GM21360 (cell line): ENCODE results near the gene CMTM5.

Experiments
- ATAC-seq: cut with Tn5 transposase; IDR thresholded peaks from one replicate; pipeline ENCODE4 v1.9.1; 2021; ENCODE audit warnings: mild to moderate bottlenecking, moderate library complexity; ENCODE audit not compliant: unreplicated experiment

CMTM5 gene

DNA sequence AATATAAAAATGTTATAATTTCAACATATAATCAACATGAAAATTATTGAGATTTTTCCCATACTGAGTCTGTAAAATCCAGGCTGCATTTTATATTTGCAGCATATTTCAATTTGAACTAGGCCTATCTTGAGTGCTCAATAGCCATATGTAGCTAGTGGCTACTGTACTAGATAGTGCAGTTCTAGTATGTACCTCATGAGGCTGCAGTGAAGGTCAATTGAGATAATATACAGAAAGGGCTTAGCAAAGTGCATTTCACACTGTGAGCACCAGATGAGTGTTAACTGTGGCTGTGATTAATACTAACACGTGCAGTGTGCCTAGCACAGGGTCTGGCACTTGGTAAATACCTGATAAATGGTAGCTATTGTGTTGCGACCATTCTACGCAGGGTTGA is 18.8 kb upstream of the CMTM5 start:
- ATAC-seq: no peak

DNA sequence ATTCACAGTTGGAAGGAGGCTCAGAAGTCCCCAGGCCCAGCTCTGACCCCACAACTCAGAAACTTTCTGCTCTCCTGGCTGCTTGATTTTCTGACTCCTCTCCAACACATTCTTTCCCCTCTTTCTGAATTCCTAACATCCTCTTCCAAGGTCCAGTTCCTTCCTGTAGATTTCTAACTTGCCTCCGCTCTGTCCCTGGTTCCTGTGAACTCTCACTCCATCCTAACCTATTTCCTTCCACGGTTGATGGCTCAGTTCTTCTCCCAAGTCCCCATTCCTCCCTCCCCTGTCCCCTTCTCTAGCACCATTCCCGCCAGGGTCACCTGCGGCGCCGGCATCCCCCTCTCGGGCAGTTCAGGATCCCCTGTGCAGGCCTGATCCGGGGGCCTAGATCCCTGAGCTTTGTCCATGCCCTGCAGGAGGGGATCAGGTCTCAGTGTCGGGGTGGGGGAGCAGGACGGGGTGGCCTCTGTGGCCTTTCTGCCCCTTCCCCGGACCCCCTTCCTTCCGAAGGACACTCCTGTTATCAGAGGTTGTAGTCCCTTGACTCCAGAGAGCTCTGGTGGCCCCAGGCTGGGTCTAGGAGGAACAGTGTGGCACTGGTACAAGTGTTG is 18.2 kb upstream of the CMTM5 start:
- ATAC-seq: no peak

DNA sequence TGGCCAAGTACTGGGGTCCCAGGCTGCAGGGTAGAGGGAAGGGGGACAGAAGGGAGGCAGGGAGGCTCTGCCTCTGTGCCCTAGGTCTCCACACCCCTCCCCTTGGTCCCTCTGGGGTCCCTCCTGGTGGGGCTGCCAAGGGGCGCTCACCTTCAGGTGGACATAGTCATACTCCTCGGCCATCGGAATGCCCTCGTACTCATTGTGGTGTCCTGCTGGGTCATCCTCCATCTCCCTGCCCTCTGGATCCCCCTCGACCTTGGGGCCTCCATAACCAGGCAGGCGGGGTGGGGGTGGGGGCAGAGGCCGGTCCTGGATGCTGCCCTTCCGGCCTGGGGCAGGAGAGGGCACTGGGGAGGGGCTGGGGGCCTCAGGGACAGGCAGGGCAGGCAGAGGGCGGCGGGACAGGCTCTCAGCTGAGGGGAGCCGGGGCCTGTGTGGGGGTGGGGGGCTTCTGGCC is 17.6 kb upstream of the CMTM5 start:
- ATAC-seq: no peak

DNA sequence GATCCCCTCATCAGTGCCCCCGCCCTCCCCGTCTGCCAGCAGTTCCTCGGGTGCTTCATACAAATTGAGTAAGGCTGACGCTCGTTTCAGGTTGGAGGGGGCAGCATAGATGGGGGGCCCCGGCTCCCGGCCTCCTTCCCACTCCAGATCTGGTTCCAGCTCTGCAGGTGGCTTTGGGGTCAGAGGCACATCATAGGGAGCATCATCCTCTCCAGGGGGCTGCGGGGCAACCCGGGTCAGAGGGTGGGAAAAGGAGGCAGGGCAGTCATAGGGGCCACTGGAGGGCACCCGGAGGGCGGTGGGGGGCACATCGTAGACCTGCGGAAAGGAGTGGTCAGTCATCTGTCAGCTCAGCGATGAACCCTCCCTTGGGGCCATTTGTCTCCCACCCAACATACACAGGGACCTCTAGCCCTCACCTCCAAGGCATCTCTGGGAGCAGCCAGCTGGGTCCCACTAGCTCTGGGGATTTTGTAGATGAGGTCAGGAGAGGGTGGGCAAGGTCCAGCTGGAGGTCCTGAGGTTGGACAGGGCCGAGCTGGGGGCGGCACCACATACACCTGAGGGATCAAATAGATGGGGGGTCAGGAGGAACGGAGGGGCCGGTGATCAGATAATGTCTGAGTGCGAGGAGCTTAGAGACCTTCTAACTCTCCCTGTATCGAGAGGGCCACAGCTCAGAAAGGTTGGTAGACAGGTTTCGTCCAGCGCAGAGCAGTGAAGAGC is 17.0 kb upstream of the CMTM5 start:
- ATAC-seq: no peak

- ATAC-seq: no peak
Measured at GRCh38 chr14:23360496-23360895, 16.4 kb upstream of the CMTM5 start.

- no peak for ATAC-seq
Measured at GRCh38 chr14:23361320-23361719, 15.5 kb upstream of the CMTM5 start.

DNA sequence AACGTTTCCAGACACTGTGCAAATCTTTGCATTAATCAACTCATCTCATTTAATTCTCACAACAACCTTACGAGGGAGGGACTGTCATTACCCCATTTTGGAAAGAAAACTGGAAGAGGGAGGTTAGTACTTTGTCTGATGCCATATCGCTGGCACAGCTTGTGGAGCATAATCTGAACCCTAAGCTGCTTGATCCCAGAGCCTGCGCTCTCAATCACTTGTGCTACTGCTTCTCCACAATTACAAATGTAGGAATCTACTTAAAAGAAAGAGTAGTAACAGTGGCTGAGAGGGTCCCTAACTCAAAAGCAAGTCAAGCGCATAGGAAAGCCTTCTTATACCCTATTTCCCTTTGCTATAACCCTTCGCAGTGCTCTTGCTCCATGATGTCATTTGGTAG is 15.1 kb upstream of the CMTM5 start:
- ATAC-seq: no peak

- no peak for ATAC-seq
Measured at GRCh38 chr14:23362200-23362599, 14.6 kb upstream of the CMTM5 start.

DNA sequence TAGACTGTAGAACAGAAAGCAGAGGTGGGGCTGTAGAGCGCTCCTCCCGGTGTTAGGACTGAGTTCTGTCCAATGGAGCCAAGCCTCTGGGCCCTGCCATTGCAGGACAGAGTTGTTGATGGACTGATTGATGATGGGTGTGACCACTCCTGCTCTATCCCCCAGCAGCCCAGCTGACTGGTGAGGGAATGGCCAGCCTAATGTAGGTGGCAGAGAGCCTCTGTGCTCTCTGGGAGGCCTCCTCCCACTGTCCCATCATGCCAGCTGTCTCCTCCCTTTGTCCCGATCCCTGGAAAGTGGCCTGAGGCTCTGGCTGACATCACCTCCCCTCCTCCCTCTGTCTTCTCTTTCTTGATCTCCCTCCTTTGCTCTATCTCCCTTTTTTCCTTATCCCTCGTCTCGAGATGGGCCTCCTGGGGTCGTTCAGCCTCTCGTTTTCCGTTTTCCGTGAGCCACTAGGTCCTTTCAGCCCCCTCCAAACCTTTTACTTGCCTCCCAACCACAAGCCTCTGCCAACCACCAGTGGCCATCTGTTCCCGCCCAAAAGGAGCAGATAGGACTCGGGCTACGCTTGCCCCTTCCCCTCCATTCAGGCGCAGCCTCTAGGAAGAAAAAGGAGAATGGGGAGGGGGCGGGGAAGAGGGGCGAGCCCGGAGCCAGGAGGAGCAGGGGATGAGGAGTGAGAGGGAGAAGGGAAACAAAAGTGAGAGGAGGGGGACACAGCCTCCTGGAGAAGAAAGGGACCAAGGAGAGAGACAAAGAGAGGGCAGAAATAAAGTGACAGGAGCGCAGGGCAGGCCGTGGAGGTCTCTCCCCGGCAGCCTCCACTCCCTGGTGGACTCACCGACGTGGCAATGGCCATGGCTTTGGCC is 12.4 kb upstream of the CMTM5 start:
- ATAC-seq: no peak

- no peak for ATAC-seq
Measured at GRCh38 chr14:23365036-23365731, 11.7 kb upstream of the CMTM5 start, which contains the start of gene EFS. Gene EFS, minus strand, starts transcription at chr14:23365172. Its CDS starts 147 bp downstream, at chr14:23365025.

DNA sequence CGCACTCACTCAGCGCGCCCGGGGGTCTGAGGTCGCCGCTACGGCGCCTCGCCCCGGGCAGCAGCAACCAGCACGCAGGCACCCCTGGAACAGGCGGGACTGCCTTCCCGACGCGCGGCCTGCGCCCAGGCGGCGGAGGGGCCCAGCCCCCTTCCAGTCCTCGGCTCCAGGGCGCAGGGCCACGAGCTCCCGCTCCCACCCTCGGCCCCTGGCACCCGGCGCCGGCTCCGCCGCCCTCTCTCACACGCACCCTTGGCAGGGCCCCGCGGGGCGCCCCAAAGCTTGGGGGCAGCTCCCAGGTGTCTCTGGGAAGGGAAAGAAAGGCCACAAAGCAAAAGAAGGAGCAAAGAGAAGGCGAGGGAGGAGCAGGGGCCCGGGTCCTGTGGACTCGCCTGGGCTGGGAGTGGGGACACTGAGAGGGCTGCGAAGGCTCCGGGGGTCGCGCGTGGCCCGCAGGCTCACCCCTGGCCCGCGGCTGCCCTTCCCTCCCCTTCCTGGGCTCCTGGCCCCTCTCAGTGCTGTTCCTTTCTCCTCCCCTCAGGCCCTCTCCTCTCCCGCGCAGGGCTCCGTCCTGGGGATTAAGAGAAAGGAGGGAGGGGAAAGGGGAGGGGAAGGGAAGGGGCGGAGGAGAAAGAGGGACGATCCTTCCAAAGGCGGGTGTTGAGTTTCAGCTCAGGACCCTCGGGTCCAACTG is 11.0 kb upstream of the CMTM5 start:
- ATAC-seq: no peak

GRCh38 chr14:23366426-23366921 is 10.4 kb upstream of the CMTM5 start:
- no peak for ATAC-seq

- ATAC-seq: no peak
Measured at GRCh38 chr14:23370221-23370620, 6.6 kb upstream of the CMTM5 start.

GRCh38 chr14:23371865-23372264 is 5.0 kb upstream of the CMTM5 start:
- ATAC-seq: no peak

DNA sequence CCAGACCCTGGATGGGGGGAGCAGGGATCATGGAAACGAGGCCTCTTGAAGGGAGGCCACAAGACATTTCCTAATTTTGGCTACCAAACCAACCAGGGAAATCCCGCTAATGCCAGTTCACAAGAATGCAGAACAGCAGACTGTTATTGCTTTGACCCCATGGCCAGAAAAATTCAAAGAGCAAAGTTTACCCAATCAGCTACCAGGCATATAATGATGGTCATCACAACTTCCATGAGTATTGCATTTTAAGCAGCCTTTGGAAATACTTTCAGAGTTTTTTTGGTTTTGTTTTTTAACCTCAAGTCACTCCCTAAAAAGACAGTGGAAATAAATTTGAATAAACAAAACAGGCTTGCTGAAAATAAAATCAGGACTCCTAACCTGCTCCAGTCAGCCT is 4.3 kb upstream of the CMTM5 start, which contains the start of gene IL25:
IL25 (plus strand) TSS at position 301 of the 400 bp plus-strand sequence.
- ATAC-seq: no peak

- ATAC-seq: no peak
Measured at GRCh38 chr14:23373041-23373440, 3.8 kb upstream of the CMTM5 start.

DNA sequence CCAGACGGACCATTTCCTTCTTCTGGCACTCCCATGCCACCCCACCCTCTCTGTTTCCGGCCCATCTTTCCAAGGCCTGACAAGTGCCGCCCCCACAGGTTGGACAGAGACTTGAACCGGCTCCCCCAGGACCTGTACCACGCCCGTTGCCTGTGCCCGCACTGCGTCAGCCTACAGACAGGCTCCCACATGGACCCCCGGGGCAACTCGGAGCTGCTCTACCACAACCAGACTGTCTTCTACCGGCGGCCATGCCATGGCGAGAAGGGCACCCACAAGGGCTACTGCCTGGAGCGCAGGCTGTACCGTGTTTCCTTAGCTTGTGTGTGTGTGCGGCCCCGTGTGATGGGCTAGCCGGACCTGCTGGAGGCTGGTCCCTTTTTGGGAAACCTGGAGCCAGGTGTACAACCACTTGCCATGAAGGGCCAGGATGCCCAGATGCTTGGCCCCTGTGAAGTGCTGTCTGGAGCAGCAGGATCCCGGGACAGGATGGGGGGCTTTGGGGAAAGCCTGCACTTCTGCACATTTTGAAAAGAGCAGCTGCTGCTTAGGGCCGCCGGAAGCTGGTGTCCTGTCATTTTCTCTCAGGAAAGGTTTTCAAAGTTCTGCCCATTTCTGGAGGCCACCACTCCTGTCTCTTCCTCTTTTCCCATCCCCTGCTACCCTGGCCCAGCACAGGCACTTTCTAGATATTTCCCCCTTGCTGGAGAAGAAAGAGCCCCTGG is 1.2 kb upstream of the CMTM5 start:
- ATAC-seq: no peak

- no peak for ATAC-seq
Measured at GRCh38 chr14:23377198-23377550, 328 bp downstream of the CMTM5 start.
